Measurements from ENCODE around the gene CD1C.
"Not testable (repeated sequence)": the region's sequence is repeated elsewhere in the genome, so short reads cannot be mapped to it uniquely, and the experiment has no call there.

Gene CD1C

GRCh38 chr1:158289811-158290210 lies at the start of gene CD1C:
Gene CD1C, plus strand, starts transcription at chr1:158289923. Its CDS starts 142 bp downstream, at chr1:158290065.
- no peak for DNase-seq

- no peak for DNase-seq
Measured at GRCh38 chr1:158246650-158247049, 43.1 kb upstream of the CD1C start.

- no peak for DNase-seq
Measured at GRCh38 chr1:158248118-158248517, 41.6 kb upstream of the CD1C start.

GRCh38 chr1:158248771-158249170 lies 41.0 kb upstream of the CD1C start:
- no peak for DNase-seq

- no peak for DNase-seq
Measured at GRCh38 chr1:158249646-158250045, 40.1 kb upstream of the CD1C start.

- DNase-seq = no peak
Measured at GRCh38 chr1:158251163-158251562, 38.6 kb upstream of the CD1C start.

- no peak for DNase-seq
Measured at GRCh38 chr1:158255656-158256055, 34.1 kb upstream of the CD1C start.

- DNase-seq = not testable (repeated sequence)
Measured at GRCh38 chr1:158256747-158257146, 33.0 kb upstream of the CD1C start.

- no peak for DNase-seq
Measured at GRCh38 chr1:158257888-158258287, 31.8 kb upstream of the CD1C start.

- DNase-seq = no peak
Measured at GRCh38 chr1:158259117-158259516, 30.6 kb upstream of the CD1C start.

- DNase-seq = no peak
Measured at GRCh38 chr1:158272681-158273080, 17.0 kb upstream of the CD1C start.

- DNase-seq = no peak
Measured at GRCh38 chr1:158274797-158275196, 14.9 kb upstream of the CD1C start.

GRCh38 chr1:158282421-158282820 lies 7.3 kb upstream of the CD1C start:
- not testable (repeated sequence) for DNase-seq

- no peak for DNase-seq
Measured at GRCh38 chr1:158283965-158284364, 5.8 kb upstream of the CD1C start.

- DNase-seq = no peak
Measured at GRCh38 chr1:158285756-158286241, 3.9 kb upstream of the CD1C start.

- DNase-seq = no peak
Measured at GRCh38 chr1:158286487-158286886, 3.2 kb upstream of the CD1C start.

- no peak for DNase-seq
Measured at GRCh38 chr1:158286941-158287346, 2.8 kb upstream of the CD1C start.

- DNase-seq = no peak
Measured at GRCh38 chr1:158290321-158290844, 660 bp downstream of the CD1C start.

GRCh38 chr1:158295791-158296190 lies 6.1 kb downstream of the CD1C start:
- no peak for DNase-seq

- DNase-seq = no peak
Measured at GRCh38 chr1:158310623-158311022, 20.9 kb downstream of the CD1C start.

GRCh38 chr1:158311066-158311465 lies 21.3 kb downstream of the CD1C start:
- DNase-seq = no peak

- no peak for DNase-seq
Measured at GRCh38 chr1:158323866-158324265, 34.1 kb downstream of the CD1C start.

GRCh38 chr1:158324395-158324794 lies 34.7 kb downstream of the CD1C start:
- no peak for DNase-seq

GRCh38 chr1:158327481-158327880 lies 37.8 kb downstream of the CD1C start:
- no peak for DNase-seq

- no peak for DNase-seq
Measured at GRCh38 chr1:158328426-158328825, 38.7 kb downstream of the CD1C start.

GRCh38 chr1:158329300-158329699 lies 39.6 kb downstream of the CD1C start:
- no peak for DNase-seq

Measured in NCI-H748 treated with DMSO at 0.1 percent for 48 hours (cell line).